Erythroblast (primary cell): ENCODE data around the gene GIMAP4.

Source experiments
- GATA1 ChIP-seq: IDR thresholded peaks from 2 replicates; pipeline ENCODE4 v1.6.1; 2011; ENCODE audit warnings: low read depth, mild to moderate bottlenecking, control low read depth, low read length, moderate library complexity
- POLR2A ChIP-seq: IDR thresholded peaks from 2 replicates; pipeline ENCODE4 v1.6.1; 2011; ENCODE audit warnings: mild to moderate bottlenecking, low read length

- TF ChIP-seq POLR2A (no peak), GATA1 (no peak)
These were observed 14.0 kb upstream of the GIMAP4 start for GRCh38 chr7:150553163-150553562.
